ENCODE results near the gene SRC.

GRCh38 chr20:37436527-37437186, 90.7 kb downstream of the SRC start:
- TF ChIP-seq CTCF (IDR thresholded peaks at IDR 0.05; ENCODE audit: low read length) (no peak), EZH2 (IDR thresholded peaks at IDR 0.05; ENCODE audit: borderline replicate concordance, low read length) (no peak)

All from OCI-LY1 (cell line).